Adrenal gland (tissue), 12 donors: ENCODE data around the gene CLIP1. TPM values are rescaled to one million over a fixed set of nuclear protein-coding genes. Genes with fewer than 3 reads are reported as not detected.
A peak's percentile ranks its signal among the peaks of the same experiment; 100 is the strongest.

Source experiments
- DNase-seq, 7 donors: peaks; one replicate each; pipeline ENCODE4 v3.0.0-alpha.2; 2019 to 2020
- H3K27ac ChIP-seq, 5 donors: fragments of 200-600 bp; sonication (generic) in 4 of 5; 1 replicate in 3 of 5; 2 replicates in 2 of 5; pipeline versions ENCODE4 v1.5.1 to v1.8.0; 2016 to 2020; ENCODE audit warnings: mild to moderate bottlenecking in 1 of 5
- H3K27me3 ChIP-seq: fragments of 200-600 bp; 2 replicates; pipeline ENCODE4 v1.8.0; 2021
- H3K36me3 ChIP-seq, 2 donors: fragments of 200-600 bp; replicated peaks in 1 of 2; 1 replicate in 1 of 2; 2 replicates in 1 of 2; pipeline versions ENCODE4 v1.5.1 to v1.8.0; 2018 to 2022
- H3K4me1 ChIP-seq, 2 donors: fragments of 200-600 bp; replicated peaks in 1 of 2; 1 replicate in 1 of 2; 2 replicates in 1 of 2; pipeline versions ENCODE4 v1.5.1 to v1.8.0; 2018 to 2021
- H3K4me3 ChIP-seq, 4 donors: fragments of 200-600 bp; sonication (generic) in 3 of 4; one replicate each; pipeline ENCODE4 v1.5.1; 2016 to 2018
- H3K9me3 ChIP-seq, 3 donors: fragments of 200-600 bp; sonication (generic) in 1 of 3; replicated peaks in 1 of 3; 1 replicate in 2 of 3; 2 replicates in 1 of 3; pipeline versions ENCODE4 v1.5.1 to v1.8.0; 2016 to 2021
- CTCF ChIP-seq, 6 experiments: fragments of 450-650 bp in 4 of 6; fragments of 200-600 bp in 2 of 6; sonication (generic) in 1 of 6; IDR thresholded peaks; 1 replicate in 5 of 6; 2 replicates in 1 of 6; pipeline versions ENCODE4 v1.5.1 to v1.8.0; 2016 to 2021; ENCODE audit warnings: antibody characterized with exemption in 6 of 6, mild to moderate bottlenecking in 2 of 6, moderate library complexity in 1 of 6
- POLR2A ChIP-seq, 2 donors: fragments of 450-650 bp; IDR thresholded peaks; one replicate each; pipeline ENCODE4 v1.6.1; 2017; ENCODE audit warnings: antibody characterized with exemption in 2 of 2, mild to moderate bottlenecking in 2 of 2, moderate library complexity in 1 of 2
- WGBS, 4 donors: extraction: QIAGEN DNeasy Blood & Tissue Kit in 2 of 4; methylation state at CpG; one replicate each; pipeline versions ENCODE4 v1.1.5 to v1.1.7; 2013 to 2017; 5-methylcytosine and 5-hydroxymethylcytosine counted together
- intact Hi-C, 2 donors: fragments of 100-400 bp; cut with DNase I; formaldehyde crosslinking; loops; one replicate each; pipeline versions ENCODE4 v1.14.1 to v1.15.0; 2022 to 2023
- polyA plus RNA-seq, 3 donors: library from polyadenylated mRNA; stranded (reverse); fragments of 200-250 nt in 2 of 3; fragments of 350-450 nt in 1 of 3; fragmentation: Illumina TruSeq in 1 of 3; extraction: RNeasy Lipid Tissue Mini Kit (QIAGEN cat#74804) in 1 of 3; gene quantifications; one replicate each; pipeline ENCODE4 v1.2.3, GENCODE V29; 2013 to 2014
- total RNA-seq, 9 donors: library from RNA; depleted of rRNA in 4 of 9; stranded (reverse); fragments of >200 nt in 4 of 9; fragments of 120-200 nt in 1 of 9; fragmentation: NEBNext Ultra II Directional in 1 of 9; extraction: Animal tissue kit (Norgen Biotek cat#: 25700) in 1 of 9; gene quantifications; one replicate each; pipeline versions ENCODE4 v1.1.0 to v1.2.4, GENCODE V29; 2013 to 2023
- donor health status: healthy with polysubstance abuse.
- donor health status: Bipolar disorder and iron deficiency.
- donor health status: DM: yes; HTN: yes; CAD: no.
- donor health status: DM: no; HTN: no; CAD: no.
- donor health status: DM: no; HTN: no; CAD: no.
- donor health status: DM: yes; HTN: yes; CAD: no.

The CLIP1 gene
- total and polyA plus RNA-seq, 12 donors, result 22.8 to 134 (median 88.9) TPM

GRCh38 chr12:122308811-122309210, 113.7 kb downstream of the CLIP1 start:
- Histone ChIP-seq H3K36me3 (peaks cover 0 to 9% of the 10 kb centered on the region in 2 donors), H3K4me3 (no peak overlapping the region), H3K27ac (no peak overlapping the region), H3K4me1 (peaks cover 0 to 9% of the 10 kb centered on the region in 2 donors), H3K9me3 (no peaks in the 10 kb centered on the region), H3K27me3 (no peaks in the 10 kb centered on the region)
- DNase-seq, result no peak
- intact Hi-C loops, result no loop called here
- no peak for TF ChIP-seq POLR2A (IDR thresholded peaks at IDR 0.05)
- TF ChIP-seq CTCF (IDR thresholded peaks at IDR 0.05), result no peak
- 79 to 93% (median 85%) methylated on average over 1 of the region's 1 CpG for WGBS, 4 donors

- H3K4me3 ChIP-seq, result no peak overlapping the region
- 68 to 75% (median 72%) methylated on average over 4 of the region's 4 CpGs for WGBS, 4 donors
- H3K36me3 ChIP-seq, result peaks cover 0 to 9% of the 10 kb centered on the region in 2 donors
- H3K4me1 ChIP-seq, result peaks cover 0 to 9% of the 10 kb centered on the region in 2 donors
- H3K9me3 ChIP-seq, result no peaks in the 10 kb centered on the region
- no peak overlapping the region for H3K27ac ChIP-seq
- H3K27me3 ChIP-seq, result no peaks in the 10 kb centered on the region
- TF ChIP-seq CTCF (IDR thresholded peaks at IDR 0.05) (peak in 4 of 6 experiments; percentile 16 to 37 (median 19)), POLR2A (IDR thresholded peaks at IDR 0.05) (no peak)
- intact Hi-C loops, result no loop called here
- peak in 1 of 7 donors; percentile 27 for DNase-seq
These were observed 116.1 kb downstream of the CLIP1 start for GRCh38 chr12:122306407-122306806.

DNA sequence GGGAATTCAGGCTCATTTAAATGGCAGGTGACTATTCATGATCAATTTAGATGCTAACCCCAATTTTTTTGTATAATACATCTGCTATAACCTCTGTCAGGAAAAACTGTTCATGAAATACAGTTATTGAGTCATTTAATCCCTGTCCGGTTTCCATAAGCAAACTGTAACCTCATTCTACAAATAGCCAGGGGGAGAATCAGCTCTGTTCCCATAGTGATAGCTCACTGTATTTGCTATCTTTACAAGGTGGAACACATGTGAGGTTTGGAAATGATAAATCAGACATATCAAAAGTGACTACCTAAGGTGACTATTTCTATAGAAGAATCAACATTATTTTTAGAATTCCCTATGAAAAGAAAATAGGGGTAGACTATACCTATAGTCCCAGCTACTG, 117.5 kb downstream of the CLIP1 start:
- intact Hi-C loops, result no loop called here
- TF ChIP-seq POLR2A (IDR thresholded peaks at IDR 0.05) (no peak), CTCF (IDR thresholded peaks at IDR 0.05) (no peak)
- no peak overlapping the region for H3K27ac ChIP-seq
- H3K4me1 ChIP-seq, result peaks cover 0 to 17% of the 10 kb centered on the region in 2 donors
- H3K27me3 ChIP-seq, result no peaks in the 10 kb centered on the region
- WGBS, 4 donors, result 67 to 91% (median 82%) methylated on average over 1 of the region's 1 CpG
- peaks cover 0 to 8% of the 10 kb centered on the region in 2 donors for H3K36me3 ChIP-seq
- H3K9me3 ChIP-seq, result no peaks in the 10 kb centered on the region
- no peak for DNase-seq
- no peak overlapping the region for H3K4me3 ChIP-seq

DNA sequence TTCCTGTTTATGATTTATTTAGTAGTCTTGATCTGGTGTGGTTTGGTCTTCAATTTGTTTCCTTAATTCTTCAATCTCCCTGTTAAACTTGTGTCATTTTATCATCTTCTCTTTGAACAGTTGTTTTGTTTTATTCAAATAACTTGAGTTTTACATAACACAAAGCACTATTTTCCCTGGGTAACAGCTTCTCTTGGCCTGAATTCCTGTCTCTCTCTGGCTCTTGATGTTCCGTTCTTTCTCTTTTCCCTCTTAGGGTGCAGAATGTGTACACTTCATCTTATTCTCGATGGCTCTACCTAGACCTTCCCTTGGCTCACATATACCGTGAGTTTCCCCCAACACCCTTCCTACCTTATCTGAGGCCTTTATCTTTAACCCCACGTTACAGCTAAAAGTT, 119.4 kb downstream of the CLIP1 start:
- peaks cover 0 to 17% of the 10 kb centered on the region in 2 donors for H3K4me1 ChIP-seq
- no peak overlapping the region for H3K27ac ChIP-seq
- H3K4me3 ChIP-seq, result no peak overlapping the region
- 71 to 81% (median 76%) methylated on average over 4 of the region's 4 CpGs for WGBS, 4 donors
- H3K27me3 ChIP-seq, result no peaks in the 10 kb centered on the region
- no peak for TF ChIP-seq CTCF (IDR thresholded peaks at IDR 0.05)
- TF ChIP-seq POLR2A (IDR thresholded peaks at IDR 0.05), result no peak
- H3K9me3 ChIP-seq, result no peaks in the 10 kb centered on the region
- H3K36me3 ChIP-seq, result peaks cover 0 to 2% of the 10 kb centered on the region in 2 donors
- intact Hi-C loops, result no loop called here
- no peak for DNase-seq
